GM06990 (cell line): ENCODE data around the gene ZBTB7C.

Experiments
- DNase-seq: peaks from one replicate; pipeline ENCODE4 v3.0.0-alpha.2; 2011; ENCODE audit not compliant: insufficient read length; ENCODE audit errors: extremely low read depth
- H3K27me3 ChIP-seq: replicated peaks from 2 replicates; pipeline ENCODE4 v1.6.0; 2011; ENCODE audit warnings: low read length; ENCODE audit not compliant: control insufficient read depth, insufficient read depth
- H3K36me3 ChIP-seq: 2 replicates; pipeline ENCODE4 v1.5.1; 2011; ENCODE audit warnings: low read length; ENCODE audit not compliant: control insufficient read depth, insufficient read depth
- H3K4me3 ChIP-seq: replicated peaks from 2 replicates; pipeline ENCODE4 v1.5.1; 2011; ENCODE audit warnings: low read depth, mild to moderate bottlenecking, control low read depth, low read length
- CTCF ChIP-seq: IDR thresholded peaks from 2 replicates; pipeline ENCODE4 v1.5.1; 2011; ENCODE audit warnings: low read length, control low read depth, mild to moderate bottlenecking, inconsistent platforms; ENCODE audit not compliant: insufficient read depth, poor library complexity, severe bottlenecking

Gene ZBTB7C

GRCh38 chr18:48168861-48169260 lies 240.3 kb downstream of the ZBTB7C start:
- Histone ChIP-seq H3K4me3 (no peak overlapping the region), H3K27me3 (peaks cover 2% of the 10 kb centered on the region), H3K36me3 (no peaks in the 10 kb centered on the region)
- TF ChIP-seq CTCF = no peak
- DNase-seq = no peak

DNA sequence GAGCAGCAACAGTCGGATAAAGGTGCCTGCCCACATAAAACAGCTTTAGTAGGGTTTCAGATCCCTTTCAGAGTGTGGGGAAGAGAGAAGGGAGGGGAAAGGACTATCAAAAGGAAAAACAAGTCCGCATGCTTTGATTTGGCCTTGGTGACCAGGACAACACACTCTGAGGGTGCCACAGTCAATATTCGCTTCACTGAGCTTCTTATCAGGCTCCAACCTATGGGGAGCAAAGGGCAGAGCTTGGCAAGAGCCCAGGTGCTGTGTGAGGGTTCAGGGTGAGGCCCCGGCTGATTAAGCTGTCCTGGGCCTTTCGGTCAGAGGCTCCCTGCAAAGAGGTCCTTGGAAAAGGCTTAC lies 241.3 kb downstream of the ZBTB7C start:
- DNase-seq = no peak
- Histone ChIP-seq H3K36me3 (no peaks in the 10 kb centered on the region), H3K4me3 (no peak overlapping the region), H3K27me3 (peaks cover 2% of the 10 kb centered on the region)
- TF ChIP-seq CTCF = no peak

DNA sequence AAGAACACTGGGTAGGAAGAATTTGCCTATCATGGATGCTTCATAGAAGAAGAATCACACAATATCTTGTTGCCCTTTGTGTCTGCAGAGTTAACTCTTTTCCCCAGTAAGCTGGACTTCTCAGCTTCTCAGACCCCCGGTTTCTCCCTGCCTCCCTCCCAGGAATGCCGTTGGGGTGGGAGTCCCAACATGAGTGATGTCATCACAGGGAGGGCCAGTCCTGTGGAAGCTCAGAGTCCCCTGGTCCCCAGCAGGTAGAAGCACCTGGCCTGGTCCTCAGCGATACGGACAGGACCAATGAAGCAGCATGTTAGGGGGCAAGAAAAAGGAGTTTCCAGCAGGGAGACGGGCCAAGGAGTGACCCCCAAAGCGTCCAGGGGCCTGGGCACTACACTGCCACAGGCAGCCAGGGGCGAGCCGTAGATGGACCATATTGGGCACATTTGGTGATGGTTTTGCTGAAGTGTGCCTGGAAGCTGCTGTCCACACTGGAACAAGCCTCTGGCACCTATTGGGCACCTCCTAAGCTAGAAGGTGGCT lies 242.8 kb downstream of the ZBTB7C start:
- Histone ChIP-seq H3K4me3 (no peak overlapping the region), H3K36me3 (no peaks in the 10 kb centered on the region), H3K27me3 (peaks cover 3% of the 10 kb centered on the region)
- no peak for TF ChIP-seq CTCF
- no peak for DNase-seq

DNA sequence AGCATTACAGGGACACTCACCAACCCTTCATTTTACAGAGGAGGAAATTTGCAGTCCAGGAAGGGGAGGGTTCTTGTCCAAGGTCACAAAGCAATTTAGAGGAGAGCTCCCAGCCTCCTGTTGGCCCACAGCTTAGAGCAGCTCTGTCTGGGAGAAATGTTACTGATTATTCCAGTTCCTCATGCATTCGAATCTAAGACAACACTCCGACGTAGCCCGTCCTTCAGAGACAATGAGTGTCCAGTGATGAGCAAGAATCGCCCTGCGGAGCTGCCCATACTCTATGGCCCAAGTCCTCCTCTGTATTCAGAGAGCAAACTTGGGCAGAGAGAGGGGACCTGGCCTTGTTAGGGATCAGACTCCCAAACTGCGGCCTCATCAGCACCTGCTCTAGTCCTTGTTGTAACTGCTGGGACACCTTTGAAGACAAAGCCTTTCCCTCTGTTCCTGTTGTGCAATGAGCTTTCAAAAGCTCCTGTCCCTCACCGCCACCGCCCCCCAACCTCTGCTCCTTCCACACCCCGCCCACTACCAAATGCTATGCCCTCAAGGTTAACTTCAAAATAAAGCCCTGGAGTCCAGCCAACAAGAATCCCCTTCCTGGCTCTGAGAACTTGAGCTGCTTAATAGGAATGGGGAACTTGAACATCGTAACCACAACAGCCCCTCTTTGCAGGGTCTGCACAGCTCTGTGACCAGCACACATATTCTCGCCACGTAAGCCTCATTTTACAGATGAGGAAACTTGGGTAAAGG lies 243.9 kb downstream of the ZBTB7C start:
- Histone ChIP-seq H3K36me3 (no peaks in the 10 kb centered on the region), H3K27me3 (peaks cover 3% of the 10 kb centered on the region), H3K4me3 (no peak overlapping the region)
- DNase-seq = no peak
- TF ChIP-seq CTCF = no peak

DNA sequence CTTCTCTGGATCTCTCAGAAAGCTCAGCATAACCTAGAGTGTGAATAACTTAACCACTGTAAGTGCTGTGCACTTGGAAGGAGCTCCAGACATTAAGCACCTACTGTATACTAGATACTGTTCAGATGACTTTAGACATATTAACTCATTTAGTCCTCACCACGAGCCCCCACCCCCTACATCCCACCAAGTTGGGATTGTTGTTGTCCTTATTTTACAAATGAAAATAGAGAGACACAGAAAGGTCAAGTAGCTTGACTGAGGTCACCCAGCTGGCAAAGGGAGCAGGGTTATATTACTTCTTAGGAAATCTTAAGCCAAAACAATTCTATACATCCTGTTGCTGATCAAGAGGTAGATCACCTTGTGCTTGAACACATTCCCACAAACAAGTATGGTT lies 244.5 kb downstream of the ZBTB7C start:
- no peak for TF ChIP-seq CTCF
- no peak for DNase-seq
- Histone ChIP-seq H3K4me3 (no peak overlapping the region), H3K27me3 (peaks cover 3% of the 10 kb centered on the region), H3K36me3 (no peaks in the 10 kb centered on the region)
